Heart left ventricle (tissue), 13 donors: ENCODE measurements around the gene MYBPC1.

Experiments
- CTCF ChIP-seq, 12 donors: fragments of 200-600 bp; sonication (generic) in 4 of 12; IDR thresholded peaks; one replicate each; pipeline versions ENCODE4 v1.5.0 to v1.8.0; 2018 to 2022; ENCODE audit warnings: antibody characterized with exemption in 12 of 12, mild to moderate bottlenecking in 5 of 12
- POLR2A ChIP-seq, 2 donors: fragments of 450-650 bp; IDR thresholded peaks; one replicate each; pipeline ENCODE4 v1.6.1; 2017; ENCODE audit warnings: antibody characterized with exemption in 2 of 2, mild to moderate bottlenecking in 2 of 2, moderate library complexity in 2 of 2
- donor health status: ischemic (EF 13 %, LVEDD 7.1; RV severe dilation, severe dysfunction).
- donor health status: DM: no; HTN: yes; CAD: no.
- donor health status: DM: no; HTN: no; CAD: no.
- donor health status: ischemic (EF 25% LVEDD 6.9; RV normal size, moderate dysfunction).
- donor health status: ischemic (EF 25% LVEDD 5.7; RV mildly dilated, moderate dysfunction).
- donor health status: ischemic (EF 35%, LVEDD 5.7; RV mildly dilated, moderate dysfunction).
- donor health status: nonischemic (EF 11% LVEDD 7.7; RV severe dilation, severe dysfunction).
- donor health status: DM: yes; HTN: yes; CAD: no.
- donor health status: PGD.
- donor health status: ischemic (EF 29% LVEDD 5.4; RV normal size, mild dysfunction).
- donor health status: nonischemic (EF 23%, LVEDD 6.1; RV moderate dilation, normal function).

- TF ChIP-seq CTCF (IDR thresholded peaks at IDR 0.05): no peak
- TF ChIP-seq POLR2A (IDR thresholded peaks at IDR 0.05): no peak
Observed at GRCh38 chr12:101700299-101700820, 105.6 kb downstream of the MYBPC1 start.
